ENCODE measurements around the gene ALOX15.
"Not testable (repeated sequence)": the region's sequence is repeated elsewhere in the genome, so short reads cannot be mapped to it uniquely, and the experiment has no call there.

ALOX15 gene, protein sequence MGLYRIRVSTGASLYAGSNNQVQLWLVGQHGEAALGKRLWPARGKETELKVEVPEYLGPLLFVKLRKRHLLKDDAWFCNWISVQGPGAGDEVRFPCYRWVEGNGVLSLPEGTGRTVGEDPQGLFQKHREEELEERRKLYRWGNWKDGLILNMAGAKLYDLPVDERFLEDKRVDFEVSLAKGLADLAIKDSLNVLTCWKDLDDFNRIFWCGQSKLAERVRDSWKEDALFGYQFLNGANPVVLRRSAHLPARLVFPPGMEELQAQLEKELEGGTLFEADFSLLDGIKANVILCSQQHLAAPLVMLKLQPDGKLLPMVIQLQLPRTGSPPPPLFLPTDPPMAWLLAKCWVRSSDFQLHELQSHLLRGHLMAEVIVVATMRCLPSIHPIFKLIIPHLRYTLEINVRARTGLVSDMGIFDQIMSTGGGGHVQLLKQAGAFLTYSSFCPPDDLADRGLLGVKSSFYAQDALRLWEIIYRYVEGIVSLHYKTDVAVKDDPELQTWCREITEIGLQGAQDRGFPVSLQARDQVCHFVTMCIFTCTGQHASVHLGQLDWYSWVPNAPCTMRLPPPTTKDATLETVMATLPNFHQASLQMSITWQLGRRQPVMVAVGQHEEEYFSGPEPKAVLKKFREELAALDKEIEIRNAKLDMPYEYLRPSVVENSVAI

GRCh38 chr17:4641297-4642195, at the start of gene ALOX15:
TSS of gene ALOX15 (minus strand) at chr17:4641678. CDS start at chr17:4641651, 27 bp downstream.
- DNase-seq (ENCODE audit: low spot score): peak; percentile 74

GRCh38 chr17:4690745-4691144, 49.3 kb upstream of the ALOX15 start:
- no peak for DNase-seq (ENCODE audit: low spot score)

DNA sequence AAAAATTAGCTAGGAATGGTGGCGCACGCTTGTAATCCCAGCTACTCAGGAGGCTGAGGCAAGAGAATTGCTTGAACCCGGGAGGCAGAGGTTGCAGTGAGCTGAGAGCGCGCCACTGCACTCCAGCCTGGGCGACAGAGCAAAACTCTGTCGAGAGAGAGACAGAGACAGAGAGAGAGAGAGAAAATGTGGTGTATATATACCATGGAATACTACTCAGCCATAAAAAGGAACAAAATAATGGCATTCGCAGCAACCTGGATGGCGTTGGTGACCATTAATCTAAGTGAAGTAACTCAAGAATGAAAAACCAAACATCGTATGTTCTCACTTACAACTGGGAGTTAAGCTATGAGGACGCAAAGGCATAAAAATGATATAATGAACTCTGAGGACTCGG, 48.4 kb upstream of the ALOX15 start:
- DNase-seq (ENCODE audit: low spot score): not testable (repeated sequence)

DNA sequence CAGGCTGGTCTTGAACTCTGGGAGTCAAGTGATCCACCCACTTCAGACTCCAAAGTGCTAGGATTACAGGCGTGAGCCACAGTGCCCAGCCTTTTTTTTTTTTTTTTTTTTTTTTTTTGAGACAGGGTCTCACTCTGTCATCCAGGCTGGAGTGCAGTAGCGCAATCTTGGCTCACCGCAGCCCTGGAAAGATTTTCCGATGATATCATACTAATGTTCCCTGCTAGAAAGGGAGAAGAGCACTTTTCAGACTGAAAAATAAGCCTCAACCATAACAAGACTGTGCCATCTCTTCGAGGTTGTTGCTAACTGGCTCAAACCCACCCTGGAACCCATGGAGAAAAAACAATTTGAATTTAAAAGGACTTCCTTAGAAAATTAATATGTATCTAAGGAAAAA, 42.3 kb upstream of the ALOX15 start:
- DNase-seq (ENCODE audit: low spot score): not testable (repeated sequence)

- no peak for DNase-seq (ENCODE audit: low spot score)
Measured at GRCh38 chr17:4679658-4680057, 38.2 kb upstream of the ALOX15 start.

DNA sequence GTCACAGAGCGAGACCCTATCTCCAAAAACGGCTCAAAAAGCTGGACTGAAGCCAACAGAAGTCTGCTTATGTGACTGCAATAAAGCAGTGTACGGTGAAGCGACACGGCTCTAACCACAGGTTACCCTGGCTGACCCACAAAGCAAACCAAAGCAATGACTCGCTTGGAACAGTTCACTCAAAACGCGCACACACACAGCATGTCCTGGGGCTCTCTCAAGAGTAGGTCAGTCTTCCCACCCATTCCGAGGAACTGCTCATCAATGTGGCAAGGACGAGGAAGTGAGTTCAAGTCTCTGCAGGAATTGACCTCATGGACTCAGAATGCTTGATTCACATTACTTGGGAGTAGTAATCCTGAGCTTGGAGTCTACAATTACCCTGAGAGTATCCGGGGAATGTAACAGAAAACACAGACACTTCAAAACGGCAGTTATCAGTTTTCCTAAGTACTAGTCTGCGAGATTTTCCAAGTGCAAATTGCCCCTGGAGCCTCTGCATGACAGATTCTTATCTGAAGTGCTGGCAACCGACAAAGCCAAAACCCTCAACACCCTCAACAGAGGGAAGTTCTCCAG, 37.1 kb upstream of the ALOX15 start:
- DNase-seq (ENCODE audit: low spot score): no peak

DNA sequence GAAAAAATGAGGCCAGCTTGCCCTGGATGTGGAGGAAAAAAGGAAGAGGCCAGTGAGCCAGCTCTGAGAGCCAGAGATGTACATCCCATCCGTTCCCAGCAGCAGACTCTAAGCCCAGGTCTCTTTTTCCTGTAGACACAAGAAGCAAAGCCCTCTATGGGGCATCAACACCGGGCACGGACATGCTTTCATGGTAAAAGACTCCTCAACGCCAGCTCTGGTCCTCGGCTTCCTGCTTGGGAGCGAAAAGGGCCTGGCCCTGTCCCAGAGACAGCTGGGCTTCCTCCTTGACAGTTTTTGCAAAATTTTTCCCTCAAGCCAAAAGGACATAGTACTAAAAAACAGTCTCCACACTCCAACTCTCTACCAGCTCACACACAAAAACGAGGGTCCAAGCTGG, 35.3 kb upstream of the ALOX15 start:
- DNase-seq (ENCODE audit: low spot score): no peak

DNA sequence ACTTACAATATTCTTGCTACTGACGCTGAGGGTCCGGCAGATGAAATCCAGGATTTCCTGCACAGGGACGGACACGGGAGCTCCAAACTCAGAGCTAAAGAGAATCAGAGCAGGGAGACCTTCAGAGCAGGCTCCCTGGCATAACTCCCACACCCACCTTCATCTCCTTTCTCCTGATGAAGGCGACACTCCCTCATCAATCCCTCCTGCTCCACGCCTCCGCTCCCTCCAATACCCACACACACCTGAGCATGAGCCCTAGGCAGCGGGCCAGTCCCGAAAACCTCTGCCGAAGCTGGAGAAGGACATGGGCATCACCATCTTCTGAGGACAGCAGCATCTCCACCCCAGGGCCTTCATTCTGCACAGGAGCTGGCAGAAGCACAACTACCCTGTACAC, 34.3 kb upstream of the ALOX15 start:
- no peak for DNase-seq (ENCODE audit: low spot score)

GRCh38 chr17:4674685-4674998, 33.2 kb upstream of the ALOX15 start:
- no peak for DNase-seq (ENCODE audit: low spot score)

DNA sequence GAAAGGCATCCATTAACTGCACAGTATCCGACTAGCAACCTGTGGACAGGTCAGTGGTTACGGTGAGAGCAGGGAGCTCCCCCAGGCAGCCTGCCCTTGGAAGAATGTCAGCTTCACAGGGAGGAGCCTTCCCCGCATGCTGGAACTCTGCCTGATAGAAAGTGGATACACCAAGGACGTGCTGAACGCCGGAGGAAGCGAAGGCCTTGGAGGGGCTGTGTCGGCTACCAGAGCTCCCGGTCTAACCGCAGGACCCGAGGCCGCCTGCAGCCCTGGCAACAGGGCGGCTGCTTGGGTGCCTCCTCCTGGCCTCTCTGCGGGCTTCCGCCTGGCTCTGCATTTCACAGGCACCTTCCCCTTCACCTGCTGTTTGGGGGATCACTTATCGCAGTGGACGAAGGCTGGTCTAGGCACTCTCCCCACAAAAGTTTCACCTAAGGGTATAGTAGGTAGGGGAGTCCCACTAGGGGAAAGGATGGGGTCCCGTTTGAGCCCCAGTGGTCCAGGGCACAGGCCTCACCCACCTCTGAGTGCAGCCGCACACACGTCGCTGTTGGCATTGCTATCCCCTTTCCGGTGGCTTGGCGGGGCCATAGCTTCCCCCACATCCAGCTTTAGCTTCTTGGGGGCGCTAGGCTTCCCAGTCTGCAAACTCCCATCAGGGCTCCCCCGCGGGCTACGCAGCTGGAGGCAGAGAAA, 32.7 kb upstream of the ALOX15 start:
- DNase-seq (ENCODE audit: low spot score): no peak

- DNase-seq (ENCODE audit: low spot score): no peak
Measured at GRCh38 chr17:4673169-4673568, 31.7 kb upstream of the ALOX15 start.

- DNase-seq (ENCODE audit: low spot score): no peak
Measured at GRCh38 chr17:4672751-4673150, 31.3 kb upstream of the ALOX15 start.

- no peak for DNase-seq (ENCODE audit: low spot score)
Measured at GRCh38 chr17:4672055-4672630, 30.7 kb upstream of the ALOX15 start.

GRCh38 chr17:4667166-4667565, 25.7 kb upstream of the ALOX15 start:
- DNase-seq (ENCODE audit: low spot score): no peak

DNA sequence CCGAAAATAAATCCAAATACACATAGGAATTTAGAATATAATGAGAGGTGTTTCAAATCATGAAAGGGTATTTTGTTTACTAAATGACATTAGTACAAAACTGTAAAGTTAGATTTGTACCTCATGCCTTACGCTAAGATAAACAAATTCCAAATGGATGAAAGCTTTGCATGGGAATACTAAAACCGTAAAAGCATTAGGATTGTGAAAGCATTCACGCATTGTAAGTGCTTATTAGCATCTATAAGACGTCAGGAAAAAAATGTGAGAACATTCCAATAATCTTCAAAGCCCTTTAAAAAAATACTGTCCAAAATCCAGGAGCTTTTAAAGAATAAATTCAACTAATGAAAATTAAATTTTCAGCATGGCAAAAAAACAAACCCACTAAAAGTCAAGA, 24.8 kb upstream of the ALOX15 start:
- DNase-seq (ENCODE audit: low spot score): no peak

DNA sequence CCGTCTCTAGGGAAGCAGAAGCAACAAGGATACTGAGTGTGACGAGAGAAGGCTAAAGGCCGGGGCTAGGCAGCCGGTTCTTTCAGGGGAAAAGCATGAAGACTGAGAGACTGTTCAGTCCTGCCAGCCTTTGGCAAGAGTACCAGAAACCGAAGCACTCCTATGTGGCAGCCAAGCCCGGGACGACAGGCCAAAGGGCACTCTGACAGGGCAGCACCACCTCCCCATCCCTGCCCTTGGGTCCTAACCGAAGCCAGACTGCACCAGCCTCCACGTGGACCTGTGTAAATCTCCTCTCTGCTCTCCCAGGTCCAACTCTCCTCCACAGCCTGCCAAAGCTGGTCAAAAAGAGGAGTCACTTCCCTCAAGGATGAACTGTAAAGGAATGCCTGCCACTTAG, 23.5 kb upstream of the ALOX15 start:
- no peak for DNase-seq (ENCODE audit: low spot score)

- no peak for DNase-seq (ENCODE audit: low spot score)
Measured at GRCh38 chr17:4664230-4664629, 22.8 kb upstream of the ALOX15 start.

DNA sequence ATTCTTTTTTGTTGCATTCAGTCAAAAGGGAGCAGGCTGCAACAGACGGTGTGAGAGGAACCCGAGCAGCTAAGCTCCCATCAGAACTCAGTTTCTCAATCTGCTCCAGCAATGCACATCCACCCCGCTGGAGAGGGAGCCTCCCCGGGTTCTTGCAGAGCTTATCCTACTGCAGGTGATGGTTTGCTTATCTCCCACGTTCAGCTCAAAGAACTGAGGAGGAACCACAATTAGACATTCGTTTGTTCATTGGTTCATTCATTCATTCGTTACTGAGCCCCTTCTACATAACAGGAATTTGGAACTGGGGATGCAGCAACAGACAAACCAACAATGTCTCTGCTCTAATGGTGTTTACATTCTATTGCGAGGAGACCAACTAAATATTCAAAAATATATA, 22.2 kb upstream of the ALOX15 start:
- no peak for DNase-seq (ENCODE audit: low spot score)

DNA sequence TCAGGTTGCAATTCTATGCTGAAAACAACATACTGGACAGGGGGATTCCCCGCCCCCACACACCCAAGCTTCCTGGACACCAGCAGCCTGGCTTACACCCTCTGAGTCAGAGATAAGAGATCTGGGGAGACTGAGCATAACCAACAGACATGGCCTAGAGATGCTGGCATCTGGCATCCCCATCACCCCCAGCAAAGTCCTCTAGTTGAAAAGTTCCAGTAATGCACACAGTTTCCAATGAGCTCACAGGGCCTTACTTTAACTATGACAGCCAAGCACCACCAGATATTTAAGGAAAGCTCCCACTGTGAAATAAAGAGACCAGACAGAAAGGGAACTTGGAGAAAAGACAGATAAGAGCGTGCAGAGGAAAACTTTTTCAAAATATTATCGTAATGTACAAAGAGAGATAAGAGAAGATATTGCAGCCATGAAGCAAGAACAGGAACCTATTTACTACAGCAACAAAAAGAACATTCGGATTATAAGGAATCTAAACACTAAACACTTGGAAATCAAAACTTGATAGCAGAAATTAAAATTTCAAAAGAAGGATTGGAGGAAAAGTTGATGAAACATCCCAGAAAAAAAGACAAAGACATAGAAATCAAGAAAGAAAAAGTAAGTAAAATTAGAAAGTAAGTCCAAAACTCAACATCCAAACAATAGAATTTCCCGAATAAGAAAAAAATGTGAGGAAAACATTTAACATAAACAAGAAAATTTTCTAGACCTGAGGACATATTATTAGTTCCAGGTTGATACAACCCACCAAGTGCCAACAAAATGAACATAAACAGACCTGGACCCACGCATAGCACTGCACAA, 17.2 kb upstream of the ALOX15 start:
- DNase-seq (ENCODE audit: low spot score): no peak

- no peak for DNase-seq (ENCODE audit: low spot score)
Measured at GRCh38 chr17:4657678-4658077, 16.2 kb upstream of the ALOX15 start.

DNA sequence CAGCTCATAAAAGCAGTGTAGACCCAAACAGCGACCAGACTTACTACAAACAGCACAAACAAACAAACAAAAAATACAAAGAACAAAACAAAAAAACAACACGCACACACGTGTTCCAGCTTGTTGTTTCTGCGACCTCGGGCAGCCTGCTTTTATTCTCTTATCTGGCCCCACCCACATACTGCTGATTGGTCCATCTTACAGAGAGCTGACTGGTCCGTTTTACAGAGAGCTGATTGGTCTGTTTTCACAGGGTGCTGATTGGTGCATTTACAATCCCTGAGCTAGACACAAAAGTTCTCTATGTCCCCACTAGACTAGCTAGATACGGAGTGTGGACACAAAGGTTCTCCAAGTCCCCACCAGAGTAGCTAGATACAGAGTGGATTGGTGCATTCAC, 14.5 kb upstream of the ALOX15 start:
- not testable (repeated sequence) for DNase-seq (ENCODE audit: low spot score)
